Liver (tissue), 3 donors: ENCODE data around the gene LRIG1.

Experiments used
- GABPA ChIP-seq, 2 donors: IDR thresholded peaks in 1 of 2; conservative IDR thresholded peaks in 1 of 2; 2 replicates each; pipeline ENCODE4 v1.6.1; 2016; ENCODE audit warnings: antibody characterized with exemption in 2 of 2, mild to moderate bottlenecking in 1 of 2, moderate library complexity in 1 of 2
- HNF4A ChIP-seq, 2 donors: conservative IDR thresholded peaks; 2 replicates each; pipeline ENCODE4 v1.6.1; 2016; ENCODE audit warnings: antibody characterized with exemption in 2 of 2, mild to moderate bottlenecking in 2 of 2
- JUND ChIP-seq, 2 donors: IDR thresholded peaks; 2 replicates each; pipeline ENCODE4 v1.6.1; 2016; ENCODE audit warnings: antibody characterized with exemption in 2 of 2
- NR2F2 ChIP-seq: IDR thresholded peaks from 2 replicates; pipeline ENCODE4 v1.6.1; 2016; ENCODE audit warnings: antibody characterized with exemption
- RAD21 ChIP-seq, 2 donors: IDR thresholded peaks; 2 replicates each; pipeline ENCODE4 v1.6.1; 2016; ENCODE audit warnings: antibody characterized with exemption in 2 of 2, mild to moderate bottlenecking in 2 of 2
- RXRA ChIP-seq, 2 donors: IDR thresholded peaks; 2 replicates each; pipeline ENCODE4 v1.6.1; 2017 to 2018; ENCODE audit warnings: antibody characterized with exemption in 2 of 2, mild to moderate bottlenecking in 1 of 2
- SP1 ChIP-seq: IDR thresholded peaks from 2 replicates; pipeline ENCODE4 v1.6.1; 2018; ENCODE audit warnings: antibody characterized with exemption, mild to moderate bottlenecking
- YY1 ChIP-seq: IDR thresholded peaks from 2 replicates; pipeline ENCODE4 v1.6.1; 2016; ENCODE audit warnings: antibody characterized with exemption, mild to moderate bottlenecking
- TF ChIP-seq, protein P1 (sequence below): fragments of 150-350 bp; IDR thresholded peaks from 2 replicates; pipeline ENCODE4 v1.5.1; 2017; ENCODE audit warnings: improper control_type of control experiment, low read depth, low read length; ENCODE audit not compliant: missing input control
- TF ChIP-seq, protein P2 (sequence below): IDR thresholded peaks from 2 replicates; pipeline ENCODE4 v1.6.1; 2016; ENCODE audit warnings: antibody characterized with exemption, mild to moderate bottlenecking
- TF ChIP-seq, protein P3 (sequence below): IDR thresholded peaks from 2 replicates; pipeline ENCODE4 v1.6.1; 2016; ENCODE audit warnings: antibody characterized with exemption
- TF ChIP-seq, protein P4 (sequence below): IDR thresholded peaks from 2 replicates; pipeline ENCODE4 v1.6.1; 2016; ENCODE audit warnings: antibody characterized with exemption
- donor health status: healthy.
- donor health status: healthy.

DNA sequence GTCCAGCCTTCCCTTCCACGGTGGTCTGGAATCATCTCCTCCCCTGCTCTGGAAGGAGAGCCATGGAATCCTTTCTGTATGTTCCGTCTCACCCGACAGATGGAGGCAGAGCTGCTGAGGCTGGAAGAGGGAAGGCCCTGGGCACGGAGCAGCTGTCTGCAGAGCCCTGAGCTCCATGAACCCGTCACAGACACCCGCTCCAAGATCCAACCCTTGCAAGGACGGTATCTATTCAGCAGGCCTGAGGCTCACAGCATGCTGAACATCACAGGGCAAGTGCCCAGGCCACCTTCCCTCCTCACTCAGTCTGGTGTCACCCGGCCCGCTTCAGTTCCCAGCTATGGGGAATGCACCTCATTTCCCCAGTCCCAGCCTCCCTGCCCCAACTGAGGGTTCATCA lies 103.9 kb downstream of the LRIG1 start:
- TF ChIP-seq, protein P1, sequence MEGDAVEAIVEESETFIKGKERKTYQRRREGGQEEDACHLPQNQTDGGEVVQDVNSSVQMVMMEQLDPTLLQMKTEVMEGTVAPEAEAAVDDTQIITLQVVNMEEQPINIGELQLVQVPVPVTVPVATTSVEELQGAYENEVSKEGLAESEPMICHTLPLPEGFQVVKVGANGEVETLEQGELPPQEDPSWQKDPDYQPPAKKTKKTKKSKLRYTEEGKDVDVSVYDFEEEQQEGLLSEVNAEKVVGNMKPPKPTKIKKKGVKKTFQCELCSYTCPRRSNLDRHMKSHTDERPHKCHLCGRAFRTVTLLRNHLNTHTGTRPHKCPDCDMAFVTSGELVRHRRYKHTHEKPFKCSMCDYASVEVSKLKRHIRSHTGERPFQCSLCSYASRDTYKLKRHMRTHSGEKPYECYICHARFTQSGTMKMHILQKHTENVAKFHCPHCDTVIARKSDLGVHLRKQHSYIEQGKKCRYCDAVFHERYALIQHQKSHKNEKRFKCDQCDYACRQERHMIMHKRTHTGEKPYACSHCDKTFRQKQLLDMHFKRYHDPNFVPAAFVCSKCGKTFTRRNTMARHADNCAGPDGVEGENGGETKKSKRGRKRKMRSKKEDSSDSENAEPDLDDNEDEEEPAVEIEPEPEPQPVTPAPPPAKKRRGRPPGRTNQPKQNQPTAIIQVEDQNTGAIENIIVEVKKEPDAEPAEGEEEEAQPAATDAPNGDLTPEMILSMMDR, result no peak
- TF ChIP-seq, protein P2, sequence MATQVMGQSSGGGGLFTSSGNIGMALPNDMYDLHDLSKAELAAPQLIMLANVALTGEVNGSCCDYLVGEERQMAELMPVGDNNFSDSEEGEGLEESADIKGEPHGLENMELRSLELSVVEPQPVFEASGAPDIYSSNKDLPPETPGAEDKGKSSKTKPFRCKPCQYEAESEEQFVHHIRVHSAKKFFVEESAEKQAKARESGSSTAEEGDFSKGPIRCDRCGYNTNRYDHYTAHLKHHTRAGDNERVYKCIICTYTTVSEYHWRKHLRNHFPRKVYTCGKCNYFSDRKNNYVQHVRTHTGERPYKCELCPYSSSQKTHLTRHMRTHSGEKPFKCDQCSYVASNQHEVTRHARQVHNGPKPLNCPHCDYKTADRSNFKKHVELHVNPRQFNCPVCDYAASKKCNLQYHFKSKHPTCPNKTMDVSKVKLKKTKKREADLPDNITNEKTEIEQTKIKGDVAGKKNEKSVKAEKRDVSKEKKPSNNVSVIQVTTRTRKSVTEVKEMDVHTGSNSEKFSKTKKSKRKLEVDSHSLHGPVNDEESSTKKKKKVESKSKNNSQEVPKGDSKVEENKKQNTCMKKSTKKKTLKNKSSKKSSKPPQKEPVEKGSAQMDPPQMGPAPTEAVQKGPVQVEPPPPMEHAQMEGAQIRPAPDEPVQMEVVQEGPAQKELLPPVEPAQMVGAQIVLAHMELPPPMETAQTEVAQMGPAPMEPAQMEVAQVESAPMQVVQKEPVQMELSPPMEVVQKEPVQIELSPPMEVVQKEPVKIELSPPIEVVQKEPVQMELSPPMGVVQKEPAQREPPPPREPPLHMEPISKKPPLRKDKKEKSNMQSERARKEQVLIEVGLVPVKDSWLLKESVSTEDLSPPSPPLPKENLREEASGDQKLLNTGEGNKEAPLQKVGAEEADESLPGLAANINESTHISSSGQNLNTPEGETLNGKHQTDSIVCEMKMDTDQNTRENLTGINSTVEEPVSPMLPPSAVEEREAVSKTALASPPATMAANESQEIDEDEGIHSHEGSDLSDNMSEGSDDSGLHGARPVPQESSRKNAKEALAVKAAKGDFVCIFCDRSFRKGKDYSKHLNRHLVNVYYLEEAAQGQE, result no peak
- TF ChIP-seq JUND (IDR thresholded peaks at IDR 0.05) (no peak), GABPA (IDR thresholded peaks at IDR 0.05 in 1 of 2, conservative IDR thresholded peaks at IDR 0.05 in 1 of 2) (no peak), YY1 (no peak), RAD21 (IDR thresholded peaks at IDR 0.05) (no peak), SP1 (no peak), RXRA (IDR thresholded peaks at IDR 0.05) (no peak), HNF4A (conservative IDR thresholded peaks at IDR 0.05) (no peak), NR2F2 (no peak)
- TF ChIP-seq, protein P3, sequence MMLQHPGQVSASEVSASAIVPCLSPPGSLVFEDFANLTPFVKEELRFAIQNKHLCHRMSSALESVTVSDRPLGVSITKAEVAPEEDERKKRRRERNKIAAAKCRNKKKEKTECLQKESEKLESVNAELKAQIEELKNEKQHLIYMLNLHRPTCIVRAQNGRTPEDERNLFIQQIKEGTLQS, result no peak
- TF ChIP-seq, protein P4, sequence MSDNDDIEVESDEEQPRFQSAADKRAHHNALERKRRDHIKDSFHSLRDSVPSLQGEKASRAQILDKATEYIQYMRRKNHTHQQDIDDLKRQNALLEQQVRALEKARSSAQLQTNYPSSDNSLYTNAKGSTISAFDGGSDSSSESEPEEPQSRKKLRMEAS, result no peak
